GM18526 (cell line): ENCODE results near the gene MYLK2.

Source experiments
- POLR2A ChIP-seq: IDR thresholded peaks from 3 replicates; pipeline ENCODE4 v1.6.1; 2011; ENCODE audit not compliant: insufficient read length; ENCODE audit errors: extremely low read depth

Gene MYLK2

DNA sequence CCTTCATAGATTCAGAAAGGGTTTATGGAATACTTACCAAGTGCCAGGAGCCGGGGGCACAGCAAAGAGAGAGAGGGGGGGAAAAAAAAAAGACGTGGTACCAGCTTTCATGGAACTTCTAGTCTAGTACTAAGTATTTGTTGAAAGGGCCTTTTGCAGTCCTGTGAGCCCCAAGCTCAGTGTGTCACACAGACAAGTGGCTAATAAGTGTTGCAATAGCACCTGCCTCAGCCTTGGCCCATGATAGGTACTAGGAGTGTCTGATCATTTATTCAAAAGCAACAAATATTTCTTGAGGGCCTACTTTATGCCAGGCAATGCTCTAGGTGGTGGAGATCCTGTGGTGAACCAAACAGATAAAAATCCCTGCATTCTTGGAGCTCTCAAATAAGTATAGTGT lies 7.9 kb downstream of the MYLK2 start:
- TF ChIP-seq POLR2A: no peak

DNA sequence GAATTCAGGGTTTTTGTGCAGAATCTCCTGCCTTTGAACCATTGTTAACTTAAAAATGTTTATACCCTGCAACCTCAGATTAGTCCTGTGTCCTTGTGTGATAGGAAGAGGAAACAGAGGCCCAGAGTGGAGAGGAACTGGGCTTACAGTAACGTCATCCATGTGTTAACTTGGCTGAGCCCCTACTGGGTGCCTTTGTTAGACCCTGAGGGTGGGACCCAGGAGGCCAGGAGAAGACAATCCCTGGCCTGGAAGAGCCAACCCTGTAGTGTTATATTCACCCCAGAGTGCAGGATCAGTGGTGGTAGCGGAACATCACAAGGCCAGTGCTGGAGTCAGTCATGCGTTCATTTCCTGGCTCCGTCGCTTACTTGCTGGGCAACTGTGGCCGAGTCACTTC lies 10.6 kb downstream of the MYLK2 start:
- no peak for TF ChIP-seq POLR2A

DNA sequence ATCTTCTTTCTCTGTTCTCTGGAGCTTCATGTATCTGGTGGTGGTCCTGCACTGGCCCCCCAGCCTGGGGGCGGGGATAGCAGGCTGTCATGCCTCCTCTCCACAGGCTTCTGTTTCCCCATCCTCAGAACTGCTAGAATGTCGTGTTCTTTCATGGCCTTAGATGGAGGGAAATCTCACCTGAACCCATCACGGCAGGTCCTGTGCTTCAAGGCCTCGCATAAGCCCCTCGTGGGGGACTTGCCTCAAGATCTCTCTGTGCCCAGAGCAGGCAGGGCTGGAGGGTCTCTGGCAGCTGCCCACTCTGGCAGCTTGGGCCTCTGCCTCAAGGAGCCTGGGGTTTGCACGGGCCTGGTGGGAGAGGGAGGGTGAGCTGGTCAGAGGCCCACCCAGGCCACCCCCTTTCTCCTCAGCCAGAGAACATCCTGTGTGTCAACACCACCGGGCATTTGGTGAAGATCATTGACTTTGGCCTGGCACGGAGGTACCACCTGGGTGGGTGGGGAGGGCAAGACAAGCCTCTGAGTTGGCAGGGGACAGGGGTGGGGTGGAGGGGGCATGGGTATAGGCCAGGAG lies 11.3 kb downstream of the MYLK2 start:
- no peak for TF ChIP-seq POLR2A

DNA sequence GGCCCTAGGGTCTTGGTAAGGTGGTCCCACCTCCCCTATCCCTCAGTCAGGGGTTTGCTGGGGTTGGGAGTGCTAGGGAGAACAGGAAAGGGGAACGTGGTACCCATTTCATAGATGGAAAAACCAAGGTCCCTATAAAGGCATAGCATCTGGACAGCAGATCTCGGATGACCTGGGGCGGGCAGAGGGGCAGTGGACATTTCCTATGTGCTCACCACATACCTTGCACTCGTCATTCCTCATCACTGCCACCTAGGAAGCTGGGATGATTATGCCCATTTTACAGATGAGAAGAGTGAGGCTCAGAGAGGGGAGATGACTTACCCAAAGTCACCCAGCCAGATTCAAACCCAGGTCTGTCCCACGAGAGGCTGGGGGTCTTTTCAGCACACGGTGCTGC lies 12.1 kb downstream of the MYLK2 start:
- no peak for TF ChIP-seq POLR2A

DNA sequence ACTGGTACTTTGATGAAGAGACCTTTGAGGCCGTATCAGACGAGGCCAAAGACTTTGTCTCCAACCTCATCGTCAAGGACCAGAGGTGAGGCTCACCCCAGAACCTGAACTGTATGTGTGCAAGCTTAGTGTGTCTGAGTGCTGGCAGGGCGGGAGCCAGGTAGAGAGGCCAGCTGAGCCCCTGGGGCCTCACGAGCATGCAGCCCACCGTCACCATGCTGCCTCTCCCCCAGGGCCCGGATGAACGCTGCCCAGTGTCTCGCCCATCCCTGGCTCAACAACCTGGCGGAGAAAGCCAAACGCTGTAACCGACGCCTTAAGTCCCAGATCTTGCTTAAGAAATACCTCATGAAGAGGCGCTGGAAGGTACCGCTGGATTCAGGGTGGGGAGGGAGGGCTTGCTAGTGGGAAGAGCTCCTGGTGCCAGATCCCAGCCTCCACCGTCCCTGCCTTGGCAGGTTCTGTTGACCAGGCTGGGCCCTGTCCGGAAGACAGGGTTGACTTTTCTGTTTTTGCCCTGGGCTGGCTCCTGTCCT lies 12.7 kb downstream of the MYLK2 start:
- TF ChIP-seq POLR2A: no peak

DNA sequence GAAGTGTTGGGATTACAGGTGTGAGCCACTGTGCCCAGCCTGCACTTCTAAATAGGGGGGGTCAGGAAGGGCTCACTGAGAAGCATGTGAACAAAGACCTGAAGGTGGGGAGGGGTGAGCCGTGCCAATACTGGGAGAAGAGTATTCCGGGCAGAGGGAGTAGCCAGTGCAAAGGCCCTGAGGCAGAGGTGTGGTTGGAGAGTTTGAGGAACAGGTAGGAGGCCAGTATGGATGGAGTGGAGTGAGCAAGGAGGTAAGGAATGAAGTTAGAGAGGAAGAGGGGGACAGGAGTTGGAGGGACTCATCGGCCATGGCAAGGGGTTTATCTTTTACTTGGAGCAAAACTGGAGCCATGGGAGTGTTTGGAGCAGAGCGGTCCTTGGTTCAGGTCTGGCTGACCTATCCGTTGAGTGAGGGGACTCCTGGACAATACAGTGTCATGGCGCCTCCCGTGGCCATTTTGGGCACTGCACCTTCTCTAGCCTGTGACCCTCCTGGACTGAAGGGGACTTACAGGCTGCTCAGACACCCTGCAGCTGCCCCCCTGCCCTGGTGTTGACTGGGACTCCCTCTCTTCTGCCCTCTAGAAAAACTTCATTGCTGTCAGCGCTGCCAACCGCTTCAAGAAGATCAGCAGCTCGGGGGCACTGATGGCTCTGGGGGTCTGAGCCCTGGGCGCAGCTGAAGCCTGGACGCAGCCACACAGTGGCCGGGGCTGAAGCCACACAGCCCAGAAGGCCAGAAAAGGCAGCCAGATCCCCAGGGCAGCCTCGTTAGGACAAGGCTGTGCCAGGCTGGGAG lies 14.2 kb downstream of the MYLK2 start:
- TF ChIP-seq POLR2A: no peak

DNA sequence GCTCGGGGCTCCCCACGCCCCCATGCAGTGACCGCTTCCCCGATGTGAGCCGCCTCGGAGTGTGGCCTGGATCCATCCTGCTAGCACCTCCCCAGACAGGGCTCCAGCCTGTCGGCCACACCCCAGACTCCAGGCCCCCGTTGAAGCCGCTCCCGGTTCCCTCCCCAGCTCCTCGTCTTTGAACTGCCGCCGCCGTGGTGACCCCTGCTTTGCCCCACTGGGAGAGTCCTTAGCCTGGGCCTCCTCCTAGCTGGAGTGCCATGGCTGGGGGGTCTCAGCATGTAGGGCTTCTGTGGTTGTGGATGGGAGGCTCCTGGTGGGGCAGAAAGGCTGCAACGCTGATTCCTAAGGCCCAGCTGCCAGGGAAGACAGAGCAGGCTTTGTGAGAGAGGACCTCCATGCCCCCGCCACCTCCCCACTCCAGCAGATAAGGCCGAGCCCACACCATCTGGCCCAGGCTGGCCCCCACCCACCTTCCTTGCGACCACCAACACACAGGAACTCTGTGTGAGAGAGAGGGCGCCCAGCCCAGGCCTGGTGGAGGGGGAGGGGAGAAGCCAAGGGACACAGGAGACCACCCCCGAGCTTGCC lies 14.9 kb downstream of the MYLK2 start:
- TF ChIP-seq POLR2A: no peak

DNA sequence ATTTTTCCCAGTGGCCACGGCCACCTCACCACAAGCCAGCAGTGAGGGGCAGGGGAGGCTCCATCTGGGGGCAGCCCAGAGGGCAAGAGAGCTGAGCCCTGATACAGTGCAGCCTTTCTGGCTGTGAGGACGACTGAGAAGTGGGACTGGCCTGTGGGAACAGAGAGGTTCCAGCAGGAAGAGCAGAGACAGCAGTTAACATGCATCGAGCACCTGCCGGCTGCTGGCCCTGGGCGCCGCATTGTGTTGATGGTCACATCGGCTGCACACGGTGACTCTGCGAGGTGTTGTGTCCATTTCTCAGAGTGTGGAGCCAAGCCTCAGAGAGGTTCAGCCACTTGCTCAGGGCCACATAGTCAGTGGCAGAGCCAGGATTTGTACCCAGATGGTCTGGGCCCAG lies 16.4 kb downstream of the MYLK2 start:
- TF ChIP-seq POLR2A: no peak

DNA sequence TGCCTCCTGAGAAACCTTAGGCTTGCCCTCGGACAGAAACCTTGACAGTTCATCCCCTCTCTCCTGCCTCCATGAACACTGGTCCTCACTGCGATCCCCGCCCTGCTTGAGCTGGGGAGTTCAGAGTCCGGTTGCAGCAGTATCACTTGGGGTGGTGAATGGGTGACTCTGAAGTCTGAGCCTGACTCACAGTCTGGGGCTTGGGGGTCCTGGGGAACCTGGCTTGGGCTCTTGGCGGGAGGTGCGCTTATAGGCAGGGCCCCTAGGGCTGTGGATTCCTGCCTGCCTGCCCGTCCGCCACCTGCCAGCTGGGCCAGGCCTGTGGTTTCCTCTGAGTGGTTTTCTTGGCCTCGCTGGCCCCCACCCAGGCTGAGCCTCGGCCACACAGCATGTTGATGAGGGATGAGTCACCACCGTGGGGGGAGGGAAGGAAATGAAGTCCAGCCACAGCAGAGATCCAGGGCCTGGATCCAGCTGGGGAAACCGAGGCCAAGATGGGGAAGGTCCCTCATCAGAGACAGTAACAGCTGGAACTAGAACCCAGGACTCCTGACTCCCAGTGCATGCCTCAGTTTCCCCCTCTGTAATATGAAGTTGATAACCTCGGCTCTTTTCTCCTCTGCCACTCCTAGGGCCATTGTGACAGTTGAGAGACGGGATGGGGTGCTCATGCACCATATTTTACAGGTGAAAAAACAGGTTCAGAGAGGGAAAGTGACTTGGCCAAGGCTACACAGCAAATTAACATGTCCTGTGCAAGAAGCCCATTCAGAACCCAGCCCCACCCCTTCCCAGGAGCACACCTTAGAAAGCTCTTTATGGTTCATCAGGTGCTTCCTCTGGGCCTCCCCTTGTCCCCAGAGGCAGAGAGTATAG lies 17.1 kb downstream of the MYLK2 start:
- no peak for TF ChIP-seq POLR2A

DNA sequence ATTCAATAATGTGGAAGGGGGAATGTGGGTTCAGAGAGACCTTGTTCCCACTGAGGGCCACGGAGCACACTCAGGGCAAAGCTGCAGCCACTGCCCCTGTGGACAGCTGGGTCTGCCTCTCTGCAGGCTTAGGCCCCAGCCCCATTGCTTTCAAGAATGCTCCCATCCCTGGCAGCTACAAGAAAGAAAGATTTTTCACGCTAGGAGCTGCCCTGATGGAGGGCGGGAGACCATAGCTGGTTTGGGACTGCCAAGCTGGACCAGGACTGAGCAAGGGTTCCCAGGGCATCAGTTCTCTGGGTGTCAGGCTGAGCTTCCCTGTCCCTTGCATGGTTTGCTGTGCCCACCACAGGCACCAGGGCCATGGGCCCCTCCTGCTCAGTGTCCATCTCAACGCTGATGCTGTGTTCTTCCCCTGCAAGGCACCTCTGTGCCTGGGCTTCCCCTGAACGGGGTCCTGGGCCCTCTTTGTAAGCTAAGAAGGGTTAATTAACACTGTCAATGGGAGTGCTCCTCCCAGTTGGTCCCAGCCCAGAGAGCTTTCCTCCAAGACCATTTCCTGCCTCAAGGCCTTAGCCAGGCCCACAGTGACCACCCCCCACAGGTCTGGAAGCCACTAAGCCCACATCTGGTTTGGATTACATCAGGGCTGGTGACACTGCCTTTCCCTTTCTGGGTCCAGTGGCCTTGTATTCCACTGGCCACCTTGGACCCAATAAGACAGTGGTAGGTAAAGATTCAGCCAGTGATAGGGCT lies 17.9 kb downstream of the MYLK2 start:
- TF ChIP-seq POLR2A: no peak

DNA sequence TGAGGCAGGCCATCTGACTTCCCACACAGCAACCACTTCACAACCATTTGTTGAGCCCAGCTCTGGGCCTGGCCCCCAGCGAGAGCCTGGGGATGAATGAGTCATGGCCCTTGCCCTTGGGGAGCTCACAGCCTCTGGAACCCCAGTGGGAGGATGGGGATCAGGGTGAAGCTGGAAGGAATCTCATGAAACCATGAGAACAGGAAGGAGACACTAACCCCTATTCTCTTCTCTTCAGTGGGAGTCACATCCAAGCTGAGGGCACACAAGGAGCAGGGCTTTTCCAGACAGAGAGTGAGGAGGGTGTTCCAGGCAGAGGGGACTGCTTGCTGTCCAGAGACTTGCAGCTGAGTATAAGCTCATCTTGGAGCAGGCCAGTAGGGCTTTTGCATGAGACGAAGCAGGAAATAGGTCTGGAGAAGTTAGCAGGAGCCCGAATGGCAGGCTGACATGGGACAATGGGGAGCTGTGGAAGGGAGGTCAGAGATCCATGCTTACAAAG lies 18.8 kb downstream of the MYLK2 start:
- TF ChIP-seq POLR2A: no peak

DNA sequence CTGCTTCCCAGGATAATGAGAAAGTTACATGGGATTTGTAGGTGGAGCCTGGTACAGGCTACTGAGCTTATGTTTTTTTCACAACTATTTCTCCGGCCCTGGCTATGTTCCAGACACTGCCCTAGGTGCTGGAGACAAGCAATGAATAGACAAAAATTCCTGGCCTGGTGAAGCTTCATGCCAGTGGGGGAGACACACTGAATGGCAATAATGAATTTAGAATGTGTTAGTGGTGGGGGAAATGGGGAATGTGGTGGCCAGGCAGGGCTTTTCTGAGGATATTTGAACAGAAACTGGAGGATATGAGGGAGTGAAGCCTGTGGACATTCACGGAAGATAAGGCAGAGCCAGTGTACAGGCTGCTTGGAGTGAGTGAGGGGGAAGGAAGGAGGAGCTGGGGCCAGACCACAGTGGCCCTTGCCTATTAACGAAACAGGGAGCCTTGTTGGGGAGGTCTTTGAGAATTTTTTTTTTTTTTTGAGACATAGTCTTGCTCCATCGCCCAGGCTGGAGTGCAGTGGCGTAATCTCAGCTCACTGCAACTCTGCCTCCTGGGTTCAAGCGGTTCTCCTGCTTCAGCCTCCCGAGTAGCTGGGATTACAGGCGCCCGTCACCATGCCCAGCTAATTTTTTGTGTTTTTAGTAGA lies 19.6 kb downstream of the MYLK2 start:
- TF ChIP-seq POLR2A: no peak

DNA sequence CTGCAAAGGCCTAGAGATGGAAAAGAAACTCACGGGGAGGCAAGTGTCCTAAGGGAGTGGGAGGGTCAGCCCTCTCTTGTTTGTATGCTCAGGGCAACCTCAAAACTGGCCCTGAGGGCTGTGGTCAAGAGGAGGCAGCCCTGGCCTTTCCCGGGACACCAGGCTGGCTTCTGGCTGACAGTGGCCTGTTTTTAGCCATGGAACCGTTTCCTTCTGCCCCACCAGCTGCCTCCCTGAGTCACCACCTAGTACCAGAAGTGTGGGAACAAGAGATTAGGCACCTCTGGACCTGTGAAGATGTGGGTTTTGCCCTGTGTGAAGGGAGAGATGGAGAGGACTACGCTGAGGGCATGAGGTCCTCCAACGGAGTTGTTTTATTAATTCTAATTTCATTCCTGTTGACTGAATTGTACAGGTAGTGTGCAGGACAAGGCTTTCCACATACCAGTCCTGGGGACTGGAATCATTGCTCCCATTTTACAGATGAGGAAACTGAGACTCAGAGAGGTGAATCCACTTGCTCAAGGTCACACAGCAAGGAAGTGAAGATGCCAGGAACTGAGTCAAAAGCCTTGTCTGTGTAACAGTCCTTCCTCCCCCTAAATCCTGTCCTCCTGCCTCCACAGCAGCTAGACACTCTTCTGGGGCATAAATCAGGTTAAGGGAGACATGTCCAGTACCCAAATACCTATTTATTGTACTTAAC lies 20.8 kb downstream of the MYLK2 start:
- no peak for TF ChIP-seq POLR2A
